HepG2 (cell line): Measurements from ENCODE around the gene TMEM167B. TPM values are rescaled to one million over a fixed set of nuclear protein-coding genes. Genes with fewer than 3 reads are reported as not detected.

Experiments
- GLI4 ChIP-seq: sonication (generic); formaldehyde crosslinking; IDR thresholded peaks from 2 replicates; pipeline ENCODE4 v1.5.1; 2020; ENCODE audit warnings: missing genetic modification reagents, mild to moderate bottlenecking, moderate library complexity, borderline replicate concordance
- GZF1 ChIP-seq: sonication (generic); formaldehyde crosslinking; IDR thresholded peaks from 2 replicates; pipeline ENCODE4 v1.5.1; 2020; ENCODE audit warnings: mild to moderate bottlenecking, missing genetic modification reagents
- HNF4G ChIP-seq, 2 experiments: sonication (generic) in 1 of 2; formaldehyde crosslinking in 1 of 2; IDR thresholded peaks; 2 replicates each; pipeline versions ENCODE4 v1.4.0 to v1.6.1; 2011 to 2020; ENCODE audit warnings: borderline replicate concordance in 2 of 2, low read depth in 2 of 2, mild to moderate bottlenecking in 2 of 2, low read length in 1 of 2, missing genetic modification reagents in 1 of 2, moderate library complexity in 1 of 2
- SRY ChIP-seq: sonication (generic); formaldehyde crosslinking; IDR thresholded peaks from 2 replicates; pipeline ENCODE4 v1.8.0; 2022; ENCODE audit warnings: mild to moderate bottlenecking, missing genetic modification reagents
- STAT5B ChIP-seq: sonication (generic); formaldehyde crosslinking; IDR thresholded peaks from 2 replicates; pipeline ENCODE4 v1.4.0; 2020; ENCODE audit warnings: missing genetic modification reagents
- ZKSCAN5 ChIP-seq: sonication (generic); formaldehyde crosslinking; IDR thresholded peaks from 2 replicates; pipeline ENCODE4 v1.5.1; 2020; ENCODE audit warnings: mild to moderate bottlenecking, missing genetic modification reagents
- ZNF451 ChIP-seq: sonication (generic); formaldehyde crosslinking; IDR thresholded peaks from 2 replicates; pipeline ENCODE4 v1.5.0; 2020; ENCODE audit warnings: mild to moderate bottlenecking, missing genetic modification reagents
- ZNF546 ChIP-seq: sonication (generic); formaldehyde crosslinking; conservative IDR thresholded peaks from 2 replicates; pipeline ENCODE4 v1.8.1; 2023; ENCODE audit warnings: mild to moderate bottlenecking, missing genetic modification reagents
- polyA plus RNA-seq, 8 experiments: library from polyadenylated mRNA; depleted of rRNA in 3 of 8; stranded (reverse) in 7 of 8; unstranded in 1 of 8; fragments of >200 nt; fragmentation: Illumina TruSeq in 4 of 8; extraction: Trizol in 4 of 8; gene quantifications; 2 replicates each; pipeline versions ENCODE4 v1.2.1 to v1.2.3, GENCODE V29; 2011 to 2016; ENCODE audit warnings: low read depth in 4 of 8, missing spikeins in 1 of 8, mixed read lengths in 1 of 8; ENCODE audit not compliant: insufficient read depth in 1 of 8
- total RNA-seq, 5 experiments: library from RNA; depleted of rRNA; stranded (reverse); fragments of >200 nt; fragmentation: Illumina TruSeq; extraction: Trizol; gene quantifications; 2 replicates each; pipeline ENCODE4 v1.2.3, GENCODE V29; 2016; ENCODE audit warnings: low read depth in 1 of 5
- TF ChIP-seq, protein P1 (sequence below): sonication (generic); formaldehyde crosslinking; IDR thresholded peaks from 2 replicates; pipeline ENCODE4 v1.8.1; 2022; ENCODE audit warnings: low read depth, mild to moderate bottlenecking, missing genetic modification reagents
- TF ChIP-seq, protein P2 (sequence below): sonication (generic); formaldehyde crosslinking; conservative IDR thresholded peaks from 2 replicates; pipeline ENCODE4 v1.8.0; 2022; ENCODE audit warnings: missing genetic modification reagents
- TF ChIP-seq, protein P3 (sequence below): sonication (generic); formaldehyde crosslinking; IDR thresholded peaks from 2 replicates; pipeline ENCODE4 v1.4.0; 2020; ENCODE audit warnings: mild to moderate bottlenecking, missing genetic modification reagents

Gene TMEM167B
- total and polyA plus RNA-seq, 2 of the 13 experiments (the other 11 are each of a cell fraction or from before 2014, with no cell fraction given) = 9.5 to 22.4 TPM

DNA sequence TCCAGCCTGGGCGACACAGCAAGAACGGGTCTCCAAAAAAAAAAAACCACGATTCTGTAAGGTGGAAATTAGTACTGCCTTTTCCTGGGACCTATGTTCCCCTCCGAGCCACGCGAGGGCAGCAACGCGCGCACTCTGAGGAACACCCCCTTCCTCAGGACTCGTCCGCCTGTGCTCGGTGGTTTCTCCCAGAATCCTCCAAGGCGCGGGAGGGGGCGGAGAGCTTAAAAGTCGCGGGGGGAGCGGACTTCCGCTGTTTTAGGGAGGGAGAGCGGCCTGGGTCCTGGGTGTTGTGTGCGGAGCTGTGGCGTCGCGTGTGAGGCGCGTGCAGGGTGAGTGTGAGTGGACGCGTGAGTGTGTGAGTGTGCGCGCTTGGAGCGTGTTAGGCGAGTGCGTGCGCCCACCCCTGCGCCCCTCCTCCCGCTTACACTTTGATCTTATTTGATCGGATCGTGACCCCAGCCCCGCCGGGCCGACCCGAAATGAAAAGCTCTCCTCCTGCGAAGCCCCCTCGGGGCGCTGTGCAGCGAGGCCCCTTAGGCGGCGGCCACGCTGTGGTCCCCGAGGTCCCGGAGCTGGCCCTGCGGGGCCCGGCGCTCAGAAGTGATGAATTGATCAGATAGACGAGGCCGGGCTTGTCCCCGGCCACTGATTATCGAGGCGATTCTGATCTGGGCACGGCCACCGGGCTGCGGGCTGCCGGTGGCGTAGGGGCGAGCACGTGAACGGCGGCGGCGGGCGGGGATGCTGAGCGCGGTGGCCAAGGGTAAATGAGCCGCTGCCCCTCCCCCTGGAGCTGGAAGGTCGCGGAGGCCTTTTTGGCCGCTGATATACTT, 9.6 kb downstream of the TMEM167B start (continued):
- TF ChIP-seq, protein P1, sequence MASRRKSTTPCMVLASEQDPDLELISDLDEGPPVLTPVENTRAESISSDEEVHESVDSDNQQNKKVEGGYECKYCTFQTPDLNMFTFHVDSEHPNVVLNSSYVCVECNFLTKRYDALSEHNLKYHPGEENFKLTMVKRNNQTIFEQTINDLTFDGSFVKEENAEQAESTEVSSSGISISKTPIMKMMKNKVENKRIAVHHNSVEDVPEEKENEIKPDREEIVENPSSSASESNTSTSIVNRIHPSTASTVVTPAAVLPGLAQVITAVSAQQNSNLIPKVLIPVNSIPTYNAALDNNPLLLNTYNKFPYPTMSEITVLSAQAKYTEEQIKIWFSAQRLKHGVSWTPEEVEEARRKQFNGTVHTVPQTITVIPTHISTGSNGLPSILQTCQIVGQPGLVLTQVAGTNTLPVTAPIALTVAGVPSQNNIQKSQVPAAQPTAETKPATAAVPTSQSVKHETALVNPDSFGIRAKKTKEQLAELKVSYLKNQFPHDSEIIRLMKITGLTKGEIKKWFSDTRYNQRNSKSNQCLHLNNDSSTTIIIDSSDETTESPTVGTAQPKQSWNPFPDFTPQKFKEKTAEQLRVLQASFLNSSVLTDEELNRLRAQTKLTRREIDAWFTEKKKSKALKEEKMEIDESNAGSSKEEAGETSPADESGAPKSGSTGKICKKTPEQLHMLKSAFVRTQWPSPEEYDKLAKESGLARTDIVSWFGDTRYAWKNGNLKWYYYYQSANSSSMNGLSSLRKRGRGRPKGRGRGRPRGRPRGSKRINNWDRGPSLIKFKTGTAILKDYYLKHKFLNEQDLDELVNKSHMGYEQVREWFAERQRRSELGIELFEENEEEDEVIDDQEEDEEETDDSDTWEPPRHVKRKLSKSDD (CRISPR knock-in tag) = peak; percentile 71
- TF ChIP-seq, protein P2, sequence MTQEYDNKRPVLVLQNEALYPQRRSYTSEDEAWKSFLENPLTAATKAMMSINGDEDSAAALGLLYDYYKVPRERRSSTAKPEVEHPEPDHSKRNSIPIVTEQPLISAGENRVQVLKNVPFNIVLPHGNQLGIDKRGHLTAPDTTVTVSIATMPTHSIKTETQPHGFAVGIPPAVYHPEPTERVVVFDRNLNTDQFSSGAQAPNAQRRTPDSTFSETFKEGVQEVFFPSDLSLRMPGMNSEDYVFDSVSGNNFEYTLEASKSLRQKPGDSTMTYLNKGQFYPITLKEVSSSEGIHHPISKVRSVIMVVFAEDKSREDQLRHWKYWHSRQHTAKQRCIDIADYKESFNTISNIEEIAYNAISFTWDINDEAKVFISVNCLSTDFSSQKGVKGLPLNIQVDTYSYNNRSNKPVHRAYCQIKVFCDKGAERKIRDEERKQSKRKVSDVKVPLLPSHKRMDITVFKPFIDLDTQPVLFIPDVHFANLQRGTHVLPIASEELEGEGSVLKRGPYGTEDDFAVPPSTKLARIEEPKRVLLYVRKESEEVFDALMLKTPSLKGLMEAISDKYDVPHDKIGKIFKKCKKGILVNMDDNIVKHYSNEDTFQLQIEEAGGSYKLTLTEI = no peak
- TF ChIP-seq ZKSCAN5 (CRISPR knock-in tag) (no peak), ZNF546 (CRISPR knock-in tag) (peak; percentile 81; the same call in 1 of the 2 replicates), HNF4G (IDR thresholded peaks at IDR 0.05; ENCODE audit: borderline replicate concordance, low read depth, low read length) (no peak), HNF4G (CRISPR knock-in tag; IDR thresholded peaks at IDR 0.05; ENCODE audit: borderline replicate concordance, low read depth) (no peak), SRY (peak; percentile 98), STAT5B (peak; percentile 63; the same call in 1 of the 2 replicates), GLI4 (peak; percentile 85; the same call in 1 of the 2 replicates), GZF1 (CRISPR knock-in tag) (no peak), ZNF451 (CRISPR knock-in tag) (peak; percentile 94)
- TF ChIP-seq, protein P3, sequence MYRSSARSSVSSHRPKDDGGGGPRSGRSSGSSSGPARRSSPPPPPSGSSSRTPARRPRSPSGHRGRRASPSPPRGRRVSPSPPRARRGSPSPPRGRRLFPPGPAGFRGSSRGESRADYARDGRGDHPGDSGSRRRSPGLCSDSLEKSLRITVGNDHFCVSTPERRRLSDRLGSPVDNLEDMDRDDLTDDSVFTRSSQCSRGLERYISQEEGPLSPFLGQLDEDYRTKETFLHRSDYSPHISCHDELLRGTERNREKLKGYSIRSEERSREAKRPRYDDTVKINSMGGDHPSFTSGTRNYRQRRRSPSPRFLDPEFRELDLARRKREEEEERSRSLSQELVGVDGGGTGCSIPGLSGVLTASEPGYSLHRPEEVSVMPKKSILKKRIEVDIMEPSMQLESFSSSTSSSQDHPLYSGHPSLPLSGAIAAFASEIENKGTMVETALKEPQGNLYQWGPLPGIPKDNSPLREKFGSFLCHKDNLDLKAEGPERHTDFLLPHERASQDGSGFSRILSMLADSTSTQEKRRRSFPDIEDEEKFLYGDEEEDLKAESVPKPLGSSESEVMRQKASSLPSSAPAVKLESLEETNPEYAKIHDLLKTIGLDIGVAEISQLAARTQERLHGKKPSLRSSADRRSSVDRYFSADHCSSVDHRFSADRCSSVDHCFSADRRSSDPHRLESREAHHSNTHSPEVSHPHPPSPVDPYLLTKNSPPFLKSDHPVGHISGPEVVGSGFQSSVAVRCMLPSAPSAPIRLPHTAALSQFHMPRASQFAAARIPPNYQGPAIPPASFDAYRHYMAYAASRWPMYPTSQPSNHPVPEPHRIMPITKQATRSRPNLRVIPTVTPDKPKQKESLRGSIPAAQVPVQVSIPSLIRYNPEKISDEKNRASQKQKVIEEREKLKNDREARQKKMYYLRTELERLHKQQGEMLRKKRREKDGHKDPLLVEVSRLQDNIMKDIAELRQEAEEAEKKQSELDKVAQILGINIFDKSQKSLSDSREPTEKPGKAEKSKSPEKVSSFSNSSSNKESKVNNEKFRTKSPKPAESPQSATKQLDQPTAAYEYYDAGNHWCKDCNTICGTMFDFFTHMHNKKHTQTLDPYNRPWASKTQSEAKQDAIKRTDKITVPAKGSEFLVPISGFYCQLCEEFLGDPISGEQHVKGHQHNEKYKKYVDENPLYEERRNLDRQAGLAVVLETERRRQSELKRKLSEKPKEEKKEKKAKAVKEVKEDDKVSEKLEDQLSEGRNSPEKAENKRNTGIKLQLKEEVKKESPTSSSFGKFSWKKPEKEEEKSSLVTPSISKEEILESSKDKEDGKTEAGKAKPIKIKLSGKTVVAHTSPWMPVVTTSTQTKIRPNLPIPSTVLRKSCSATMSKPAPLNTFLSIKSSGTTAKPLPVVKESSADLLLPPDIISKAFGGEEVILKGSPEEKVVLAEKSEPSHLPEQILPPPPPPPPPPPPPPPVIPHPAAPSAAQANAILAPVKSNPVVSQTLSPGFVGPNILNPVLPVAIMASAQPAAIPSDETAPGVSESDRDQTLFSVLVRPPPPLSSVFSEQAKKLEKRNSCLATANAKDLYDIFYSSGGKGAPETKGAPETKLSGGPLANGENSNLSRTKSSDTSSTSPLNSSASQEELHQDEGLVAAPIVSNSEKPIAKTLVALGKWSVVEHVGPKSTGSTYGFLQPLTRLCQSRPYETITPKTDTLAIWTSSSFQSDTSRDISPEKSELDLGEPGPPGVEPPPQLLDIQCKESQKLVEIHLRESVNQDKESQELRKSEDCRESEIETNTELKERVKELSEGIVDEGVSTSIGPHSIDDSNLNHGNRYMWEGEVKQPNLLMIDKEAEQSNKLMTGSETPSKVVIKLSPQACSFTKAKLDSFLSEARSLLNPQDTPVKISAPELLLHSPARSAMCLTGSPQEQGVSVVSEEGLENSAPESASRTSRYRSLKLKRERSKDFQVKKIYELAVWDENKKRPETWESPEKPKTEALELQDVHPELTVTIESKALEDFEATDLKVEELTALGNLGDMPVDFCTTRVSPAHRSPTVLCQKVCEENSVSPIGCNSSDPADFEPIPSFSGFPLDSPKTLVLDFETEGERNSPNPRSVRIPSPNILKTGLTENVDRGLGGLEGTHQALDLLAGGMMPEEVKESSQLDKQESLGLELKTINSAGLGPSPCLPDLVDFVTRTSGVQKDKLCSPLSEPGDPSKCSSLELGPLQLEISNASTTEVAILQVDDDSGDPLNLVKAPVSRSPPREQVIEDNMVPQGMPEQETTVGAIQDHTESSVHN (CRISPR knock-in tag) = peak; percentile 42; the same call in 1 of the 2 replicates
